Measurements from ENCODE around the gene ELANE.
"Not testable (repeated sequence)": the region's sequence is repeated elsewhere in the genome, so short reads cannot be mapped to it uniquely, and the experiment has no call there.

Gene ELANE

GRCh38 chr19:845707-846521, 6.2 kb upstream of the ELANE start:
- DNase-seq (ENCODE audit: low read depth): no peak
- H3K4me3 ChIP-seq (ENCODE audit: low read depth, low read length): no peak overlapping the region
- TF ChIP-seq, protein P1, sequence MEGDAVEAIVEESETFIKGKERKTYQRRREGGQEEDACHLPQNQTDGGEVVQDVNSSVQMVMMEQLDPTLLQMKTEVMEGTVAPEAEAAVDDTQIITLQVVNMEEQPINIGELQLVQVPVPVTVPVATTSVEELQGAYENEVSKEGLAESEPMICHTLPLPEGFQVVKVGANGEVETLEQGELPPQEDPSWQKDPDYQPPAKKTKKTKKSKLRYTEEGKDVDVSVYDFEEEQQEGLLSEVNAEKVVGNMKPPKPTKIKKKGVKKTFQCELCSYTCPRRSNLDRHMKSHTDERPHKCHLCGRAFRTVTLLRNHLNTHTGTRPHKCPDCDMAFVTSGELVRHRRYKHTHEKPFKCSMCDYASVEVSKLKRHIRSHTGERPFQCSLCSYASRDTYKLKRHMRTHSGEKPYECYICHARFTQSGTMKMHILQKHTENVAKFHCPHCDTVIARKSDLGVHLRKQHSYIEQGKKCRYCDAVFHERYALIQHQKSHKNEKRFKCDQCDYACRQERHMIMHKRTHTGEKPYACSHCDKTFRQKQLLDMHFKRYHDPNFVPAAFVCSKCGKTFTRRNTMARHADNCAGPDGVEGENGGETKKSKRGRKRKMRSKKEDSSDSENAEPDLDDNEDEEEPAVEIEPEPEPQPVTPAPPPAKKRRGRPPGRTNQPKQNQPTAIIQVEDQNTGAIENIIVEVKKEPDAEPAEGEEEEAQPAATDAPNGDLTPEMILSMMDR (IDR thresholded peaks at IDR 0.05; ENCODE audit: low read depth, low read length, missing control alignments): no peak

- TF ChIP-seq, protein P1 (IDR thresholded peaks at IDR 0.05; ENCODE audit: low read depth, low read length, missing control alignments): no peak
- H3K4me3 ChIP-seq (ENCODE audit: low read depth, low read length): no peak overlapping the region
- DNase-seq (ENCODE audit: low read depth): no peak
Observed at GRCh38 chr19:848386-848921, 3.6 kb upstream of the ELANE start.

DNA sequence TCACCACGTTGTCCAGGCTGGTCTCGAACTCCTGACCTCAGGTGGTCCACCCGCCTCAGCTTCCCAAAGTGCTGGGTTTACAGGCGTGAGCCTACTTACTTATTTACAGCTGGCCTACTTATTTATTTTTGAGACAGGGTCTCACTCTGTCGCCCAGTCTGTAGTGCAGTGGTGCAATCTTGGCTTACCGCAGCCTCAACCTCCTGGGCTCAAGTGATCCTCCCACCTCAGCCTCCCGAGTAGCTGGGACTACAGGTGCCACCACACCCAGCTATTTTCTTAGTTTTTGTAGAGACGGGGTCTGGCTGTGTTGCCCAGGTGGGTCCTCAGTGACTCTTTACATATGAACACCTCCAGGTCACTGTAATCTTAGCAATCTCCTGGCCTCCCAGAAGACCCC, 2.9 kb upstream of the ELANE start:
- H3K4me3 ChIP-seq (ENCODE audit: low read depth, low read length); DNase-seq (ENCODE audit: low read depth): not testable (repeated sequence)

- H3K4me3 ChIP-seq (ENCODE audit: low read depth, low read length): no peak overlapping the region
- TF ChIP-seq, protein P1 (IDR thresholded peaks at IDR 0.05; ENCODE audit: low read depth, low read length, missing control alignments): no peak
- no peak for DNase-seq (ENCODE audit: low read depth)
Observed at GRCh38 chr19:850221-850978, 1.7 kb upstream of the ELANE start.

DNA sequence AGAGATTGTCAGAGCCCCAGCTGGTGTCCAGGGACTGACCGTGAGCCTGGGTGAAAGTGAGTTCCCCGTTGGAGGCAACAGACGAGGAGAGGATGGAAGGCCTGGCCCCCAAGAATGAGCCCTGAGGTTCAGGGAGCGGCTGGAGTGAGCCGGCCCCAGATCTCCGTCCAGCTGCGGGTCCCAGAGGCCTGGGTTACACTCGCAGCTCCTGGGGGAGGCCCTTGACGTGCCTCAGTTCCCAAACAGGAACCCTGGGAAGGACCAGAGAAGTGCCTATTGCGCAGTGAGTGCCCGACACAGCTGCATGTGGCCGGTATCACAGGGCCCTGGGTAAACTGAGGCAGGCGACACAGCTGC, 1.1 kb upstream of the ELANE start:
- TF ChIP-seq, protein P1 (IDR thresholded peaks at IDR 0.05; ENCODE audit: low read depth, low read length, missing control alignments): no peak
- no peak overlapping the region for H3K4me3 ChIP-seq (ENCODE audit: low read depth, low read length)
- no peak for DNase-seq (ENCODE audit: low read depth)

DNA sequence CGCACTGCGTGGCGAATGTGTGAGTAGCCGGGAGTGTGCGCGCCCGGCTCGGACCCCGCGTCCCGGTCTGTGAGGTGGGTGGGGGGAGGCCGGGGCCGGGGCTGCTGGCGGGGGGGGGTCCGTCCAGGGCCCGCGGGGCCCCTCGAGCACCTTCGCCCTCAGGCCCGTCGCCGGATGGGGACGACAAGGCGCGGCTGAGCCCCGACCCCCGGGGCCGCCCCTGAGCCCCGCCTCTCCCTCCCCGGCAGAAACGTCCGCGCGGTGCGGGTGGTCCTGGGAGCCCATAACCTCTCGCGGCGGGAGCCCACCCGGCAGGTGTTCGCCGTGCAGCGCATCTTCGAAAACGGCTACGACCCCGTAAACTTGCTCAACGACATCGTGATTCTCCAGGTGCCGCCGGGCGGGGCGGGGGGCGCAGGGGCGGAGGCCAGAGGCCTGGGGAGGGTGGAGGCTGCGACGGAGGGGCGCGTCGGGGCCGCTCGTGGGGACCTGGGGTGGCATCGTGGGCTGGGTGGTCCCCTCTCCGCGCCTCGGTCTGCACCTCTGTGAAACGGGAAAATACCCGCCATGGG, 997 bp downstream of the ELANE start:
- TF ChIP-seq, protein P1 (IDR thresholded peaks at IDR 0.05; ENCODE audit: low read depth, low read length, missing control alignments): no peak

GRCh38 chr19:853614-854220, 1.6 kb downstream of the ELANE start:
- DNase-seq (ENCODE audit: low read depth); H3K4me3 ChIP-seq (ENCODE audit: low read depth, low read length): not testable (repeated sequence)

More for the DNA sequence above, 997 bp downstream of the ELANE start:
- DNase-seq (ENCODE audit: low read depth): no peak
- H3K4me3 ChIP-seq (ENCODE audit: low read depth, low read length): no peak overlapping the region

All from GM12864 (cell line).